Embryonic facial prominence (tissue), 1 donor: ENCODE measurements around the gene CLECL1.

ENCODE experiments used
- DNase-seq: peaks from one replicate; pipeline ENCODE4 v3.0.0-alpha.2; 2016; ENCODE audit errors: extremely low spot score

The CLECL1 gene

DNA sequence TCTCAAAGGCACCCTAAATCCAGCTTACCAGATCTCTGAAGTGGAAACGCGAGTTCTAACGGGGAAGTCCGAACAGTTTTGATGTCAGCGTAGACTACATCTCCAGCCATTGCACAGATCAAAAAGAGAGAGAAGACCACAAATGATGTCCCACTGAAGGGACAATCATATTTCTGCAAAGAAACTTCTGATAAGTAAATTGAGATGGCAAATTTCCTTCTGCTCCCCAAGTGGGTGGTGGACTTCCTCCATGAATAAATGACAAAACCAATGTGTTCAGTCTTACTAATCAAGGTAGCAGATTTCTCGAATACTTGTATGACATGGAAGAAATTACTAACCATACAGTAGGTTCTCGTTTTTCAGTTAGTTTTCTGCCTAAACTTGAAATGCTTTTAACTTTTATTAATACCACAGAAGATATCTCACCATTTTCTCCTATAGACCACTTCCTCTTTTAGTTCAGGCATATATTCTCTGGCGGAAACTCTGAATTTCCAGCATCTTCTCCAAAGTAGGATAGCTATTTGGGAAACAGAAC lies at the start of gene CLECL1:
TSS of gene CLECL1 (minus strand) at position 177 of the 541 bp plus-strand sequence.
- DNase-seq: no peak

DNA sequence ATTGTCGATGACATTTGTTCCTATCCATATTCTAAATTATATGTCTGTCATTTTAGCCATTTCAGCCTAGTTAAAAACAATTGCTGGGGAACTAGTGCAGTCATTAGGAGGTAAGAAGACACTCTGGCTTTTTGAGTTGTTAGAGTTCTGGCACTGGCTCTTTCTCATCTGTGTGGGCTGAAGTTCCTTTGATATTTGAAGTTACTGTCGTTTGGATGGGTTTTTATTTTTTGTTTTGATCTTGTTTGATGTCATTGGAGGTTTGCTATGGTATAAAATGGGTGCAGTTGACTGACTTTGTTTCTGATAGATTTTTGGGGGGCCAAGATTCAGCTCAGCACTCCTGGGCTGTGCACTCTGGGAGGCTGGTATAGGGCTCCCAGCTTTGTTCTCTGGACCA lies 48.5 kb upstream of the CLECL1 start:
- DNase-seq: no peak

DNA sequence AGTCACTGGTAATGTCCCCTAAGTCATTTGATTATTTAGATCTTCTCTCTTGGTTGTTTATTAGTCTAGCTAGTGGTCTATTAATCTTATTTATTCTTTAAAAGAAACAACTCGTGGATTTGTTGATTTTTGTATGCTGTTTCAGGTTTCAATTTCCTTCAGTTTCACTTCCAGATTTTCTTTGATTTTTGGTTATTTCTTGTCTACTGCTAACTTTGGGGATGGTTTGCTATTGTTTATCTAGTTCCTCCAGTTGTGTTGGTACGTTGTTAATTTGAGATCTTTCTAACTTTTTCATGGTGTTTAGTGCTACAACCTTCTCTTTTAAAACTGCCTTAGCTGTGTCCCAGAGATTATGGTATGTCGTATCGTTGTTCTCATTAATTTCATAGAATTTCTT lies 46.3 kb upstream of the CLECL1 start:
- no peak for DNase-seq

DNA sequence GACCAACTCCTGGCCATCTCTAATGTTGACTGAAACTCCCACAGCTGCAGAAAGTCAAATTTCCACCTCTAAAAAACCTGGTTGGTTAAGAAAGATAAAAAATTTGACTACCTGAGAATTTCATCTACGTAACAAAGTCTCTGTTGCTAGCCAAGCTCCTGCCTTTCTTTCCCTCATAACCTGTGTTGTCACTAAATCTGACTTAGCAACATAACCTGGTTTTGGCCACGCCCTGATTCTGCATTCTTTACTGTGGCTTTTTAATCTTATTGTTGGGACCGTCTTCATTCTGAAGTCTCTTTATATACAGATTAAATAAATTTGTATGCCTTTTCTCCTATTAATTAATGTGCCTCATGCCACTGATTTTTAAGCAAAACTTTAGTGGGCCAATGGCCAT lies 43.9 kb upstream of the CLECL1 start:
- DNase-seq: no peak

DNA sequence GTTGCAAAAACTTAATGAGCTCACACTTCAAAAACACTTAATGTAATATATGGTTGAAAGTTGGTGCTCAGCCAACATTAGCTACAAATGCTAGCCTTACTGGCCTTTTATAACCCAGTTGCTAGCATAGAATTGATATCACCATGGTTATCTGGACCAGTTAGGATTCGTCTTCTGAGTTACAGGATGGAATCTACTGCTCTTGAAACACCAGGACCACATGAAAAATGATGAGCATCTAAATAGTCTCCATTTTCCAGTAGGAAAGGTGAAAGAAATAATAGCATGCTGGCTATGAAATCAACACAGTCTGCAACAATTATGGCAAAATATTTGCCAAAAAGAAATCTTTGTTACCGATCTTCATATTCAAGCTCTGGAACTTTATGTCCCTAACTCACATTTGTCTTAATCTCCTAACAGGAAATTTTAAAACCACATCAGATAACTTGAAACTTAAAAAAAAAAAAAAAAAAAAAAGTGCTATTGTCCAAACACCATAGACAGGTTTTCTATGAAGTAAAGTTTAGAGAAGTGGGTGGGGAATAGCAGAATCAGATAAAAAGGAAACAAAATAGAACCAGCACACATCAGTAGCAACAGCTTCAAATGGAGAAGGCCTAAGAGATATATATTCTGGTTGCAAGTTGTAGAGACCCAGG lies 40.5 kb upstream of the CLECL1 start:
- DNase-seq: no peak

DNA sequence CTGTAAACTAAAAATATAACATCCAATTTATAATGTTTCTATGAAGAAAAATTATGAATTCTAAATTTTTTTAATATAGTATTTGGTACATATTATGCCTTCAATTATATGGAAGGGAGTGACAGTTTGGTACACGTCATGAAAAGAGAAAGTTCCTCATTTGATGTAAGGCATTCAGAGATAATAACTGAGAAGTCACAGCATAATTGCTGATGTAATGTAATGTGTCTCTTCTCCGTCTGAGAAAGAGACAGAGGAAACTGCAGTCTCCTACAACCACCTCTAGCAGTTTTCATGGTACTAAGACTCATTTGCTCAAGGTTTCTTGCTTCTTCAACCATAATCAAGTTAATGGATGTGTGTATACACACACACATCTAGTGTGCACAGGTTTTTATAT lies 30.1 kb upstream of the CLECL1 start:
- DNase-seq: no peak

DNA sequence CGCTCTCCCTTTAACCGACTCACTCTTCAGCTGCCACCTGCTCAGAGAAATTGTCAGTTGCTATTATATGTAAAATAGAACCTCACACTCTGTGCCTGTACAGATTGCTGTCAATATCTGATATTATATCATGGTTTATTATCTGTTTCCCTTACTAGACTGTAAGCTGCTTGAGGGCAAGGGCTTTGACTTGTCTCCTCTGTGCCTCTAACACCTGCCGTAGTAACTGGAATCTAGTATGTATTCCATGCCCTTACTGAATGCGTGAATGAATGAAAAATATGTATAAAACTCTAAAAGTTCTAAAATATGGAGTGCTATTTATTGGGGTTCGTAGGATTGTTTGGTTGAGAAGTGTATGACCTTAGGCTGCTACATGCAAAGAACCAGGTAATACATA lies 29.5 kb upstream of the CLECL1 start:
- DNase-seq: no peak

DNA sequence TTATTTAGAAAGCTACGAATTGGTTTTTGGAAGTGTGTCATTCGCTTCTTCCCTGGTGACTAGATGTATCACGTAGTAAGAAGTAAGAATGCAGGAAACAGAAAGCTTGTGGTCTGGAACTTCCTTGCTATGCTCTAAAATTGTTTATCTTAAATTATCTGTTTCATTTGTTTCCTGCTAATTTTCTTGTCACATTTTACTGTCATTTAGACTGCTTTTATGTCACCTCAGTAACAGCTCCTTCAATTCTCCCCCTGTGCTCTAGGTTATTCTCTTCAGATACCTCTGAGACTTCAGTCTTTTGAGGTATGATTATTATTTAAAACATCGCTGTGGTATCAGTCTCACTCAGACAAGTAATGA lies 28.5 kb upstream of the CLECL1 start:
- no peak for DNase-seq

DNA sequence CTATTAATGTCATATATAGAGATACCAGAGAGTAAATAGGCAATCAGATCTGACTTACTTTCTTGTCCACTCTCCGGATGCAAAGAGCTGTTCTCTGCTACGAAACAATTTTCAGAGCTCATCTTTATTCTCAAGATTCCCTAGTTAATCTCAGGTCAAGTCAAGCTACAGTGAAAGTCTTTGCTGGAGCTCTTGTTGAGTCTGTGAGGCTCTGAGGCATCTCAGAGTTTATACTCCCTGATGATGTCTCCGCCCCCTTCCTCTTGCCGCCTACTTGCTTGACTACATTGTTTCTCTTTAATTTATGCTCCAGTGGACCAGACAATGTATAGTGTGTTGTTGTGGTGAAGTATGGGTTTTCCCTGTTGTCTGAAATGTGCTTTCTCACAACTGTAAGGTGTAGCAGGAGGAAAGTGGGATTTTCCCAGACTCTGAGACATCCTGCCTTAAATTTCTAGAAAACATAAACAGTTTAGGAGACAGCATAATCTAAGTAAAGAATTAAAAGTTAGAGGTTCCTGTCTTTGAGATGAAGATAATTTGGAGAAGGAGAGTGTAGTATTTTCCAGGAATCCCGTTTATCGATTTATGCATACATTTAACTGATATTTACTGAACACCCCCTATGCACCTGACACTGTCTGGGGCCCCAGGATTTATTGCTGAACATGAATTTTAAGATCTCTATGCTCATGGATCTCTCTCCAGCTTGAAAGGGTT lies 28.0 kb upstream of the CLECL1 start, which contains the start of gene CD69:
TSS of gene CD69 (minus strand) at position 203 of the 720 bp plus-strand sequence. CDS start at position 122, 81 bp downstream.
- DNase-seq: no peak

DNA sequence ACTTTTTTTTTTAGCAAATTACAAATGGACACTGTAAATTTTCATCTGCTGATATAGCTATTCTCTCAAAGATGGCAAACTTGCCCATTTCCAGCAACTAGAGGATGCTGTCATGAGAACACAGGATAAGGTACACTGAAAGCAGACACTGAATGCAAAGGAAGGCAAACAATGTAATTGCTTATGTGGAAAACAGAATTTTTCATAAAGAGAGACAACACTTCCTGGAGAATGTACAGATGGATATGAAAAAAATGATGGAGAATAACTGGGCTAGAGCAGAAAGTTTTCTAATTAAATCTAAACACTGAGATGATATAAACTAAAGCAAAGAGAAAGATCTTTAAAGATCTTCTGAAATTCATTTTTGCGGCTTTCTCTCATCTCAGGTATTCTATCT lies 27.2 kb upstream of the CLECL1 start:
- DNase-seq: no peak

DNA sequence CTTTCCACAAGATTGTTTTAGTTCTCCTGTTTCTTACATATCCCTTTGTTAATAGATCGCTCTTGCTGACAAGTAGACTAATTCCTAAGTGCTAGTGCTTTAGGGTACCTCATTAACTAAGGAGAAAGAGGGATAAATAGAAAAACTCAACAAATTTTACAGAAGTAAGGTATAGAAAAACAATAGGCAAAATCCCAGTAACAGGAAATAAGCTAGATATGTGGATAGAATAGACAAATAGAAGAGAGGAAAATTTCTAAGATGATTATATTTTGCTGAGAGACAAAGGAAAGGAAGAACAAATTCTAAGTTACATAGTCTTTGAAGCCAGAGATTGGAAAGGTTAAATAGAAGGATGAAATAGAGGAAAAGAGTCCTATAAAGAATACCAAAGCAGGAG lies 26.8 kb upstream of the CLECL1 start:
- DNase-seq: no peak

DNA sequence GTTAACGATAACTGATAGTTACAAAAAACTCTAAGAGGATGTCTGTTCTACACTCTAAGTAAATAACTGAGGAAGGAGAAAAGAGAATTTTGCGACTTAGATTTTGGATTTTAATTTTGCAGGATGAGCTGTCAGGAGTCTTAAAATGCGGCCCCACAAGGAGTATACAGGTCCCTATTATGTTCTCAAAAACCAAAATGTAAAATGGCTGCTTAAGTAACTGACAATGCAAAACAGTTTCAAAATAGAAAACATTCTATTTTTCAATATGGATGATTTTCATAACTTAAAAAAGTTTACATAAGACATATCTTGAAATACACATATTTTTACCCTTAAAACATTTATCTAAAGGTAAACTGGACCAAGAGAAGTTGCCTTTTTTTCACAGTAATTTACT lies 25.2 kb upstream of the CLECL1 start:
- DNase-seq: no peak

DNA sequence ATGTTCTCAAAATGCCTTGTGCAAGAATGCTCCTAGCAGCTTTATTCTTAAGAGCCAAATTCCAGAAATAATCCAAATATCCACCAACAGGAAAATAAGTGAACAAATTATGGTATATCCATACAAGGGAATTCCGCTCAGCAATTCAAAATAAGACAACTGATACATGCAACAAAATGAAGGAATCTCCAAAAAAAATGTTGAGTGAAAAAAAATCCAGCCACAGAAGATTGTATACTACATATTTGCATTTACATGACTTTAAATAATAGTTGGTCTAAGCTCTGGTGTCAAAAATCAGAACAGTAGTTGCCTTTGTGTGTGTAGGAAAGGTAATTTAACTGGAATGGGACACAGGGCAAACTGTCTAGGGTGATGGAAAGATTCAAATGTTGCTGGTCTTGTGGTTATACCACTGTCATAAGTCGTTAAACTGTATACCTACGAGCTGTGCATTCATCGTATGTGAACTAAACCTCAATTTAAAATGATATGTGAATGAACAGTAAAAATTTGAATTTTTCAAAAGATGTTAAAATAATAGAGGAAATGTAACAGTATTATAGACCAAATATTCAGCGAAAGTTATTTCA lies 24.6 kb upstream of the CLECL1 start:
- DNase-seq: no peak

DNA sequence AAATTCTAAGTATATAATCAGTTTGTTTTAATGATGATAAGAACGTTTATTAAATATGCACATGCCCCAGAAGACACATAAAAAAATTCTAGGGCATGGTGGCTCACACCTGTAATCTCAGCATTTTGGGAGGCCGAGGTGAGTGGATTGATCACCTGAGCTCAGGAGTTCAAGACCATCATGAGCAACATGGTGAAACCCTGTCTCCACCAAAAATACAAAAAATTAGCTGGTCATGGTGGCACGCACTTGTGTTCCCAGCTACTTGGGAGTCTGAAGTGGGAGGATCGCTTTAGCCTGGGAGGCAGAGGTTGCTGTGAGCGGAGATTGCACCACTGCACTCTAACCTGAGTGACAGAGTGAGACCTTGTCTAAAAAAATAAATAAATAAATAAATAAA lies 23.8 kb upstream of the CLECL1 start:
- DNase-seq: no peak

DNA sequence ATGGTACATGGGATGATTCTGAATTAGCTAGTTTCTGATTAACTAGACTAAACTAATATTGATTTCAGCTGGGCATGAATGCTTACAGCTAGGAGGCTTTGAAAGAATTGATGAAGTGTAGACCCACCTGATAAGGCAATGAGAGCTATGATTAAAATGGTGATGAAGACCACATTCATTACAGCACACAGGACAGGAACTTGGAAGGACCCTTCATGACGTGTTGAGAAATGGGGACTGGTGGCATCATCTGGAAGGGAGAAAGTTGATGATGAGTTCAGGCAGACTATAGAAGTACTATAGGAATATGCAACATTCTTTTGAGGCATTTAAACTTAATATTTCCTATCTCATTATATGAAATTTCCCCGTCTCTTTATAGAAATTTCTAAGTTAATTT lies 23.3 kb upstream of the CLECL1 start:
- DNase-seq: no peak

DNA sequence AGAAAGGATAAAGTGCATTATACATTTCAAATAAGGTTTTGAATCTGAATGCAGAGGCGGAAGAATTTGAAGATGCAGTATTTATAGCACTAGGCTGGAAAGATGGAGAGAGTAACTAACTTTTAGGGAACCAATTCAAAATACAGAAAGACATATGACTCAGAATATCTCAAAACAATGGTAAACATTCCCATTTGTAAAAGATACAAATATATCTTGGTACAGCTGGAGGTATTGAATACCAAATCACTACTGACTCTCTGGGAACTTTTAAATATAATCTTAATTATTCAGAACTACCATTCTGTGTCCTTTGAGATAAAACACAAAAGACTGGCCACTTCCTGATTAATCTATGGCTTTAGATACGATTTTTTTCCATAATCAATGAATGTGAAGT lies 22.7 kb upstream of the CLECL1 start:
- DNase-seq: no peak

DNA sequence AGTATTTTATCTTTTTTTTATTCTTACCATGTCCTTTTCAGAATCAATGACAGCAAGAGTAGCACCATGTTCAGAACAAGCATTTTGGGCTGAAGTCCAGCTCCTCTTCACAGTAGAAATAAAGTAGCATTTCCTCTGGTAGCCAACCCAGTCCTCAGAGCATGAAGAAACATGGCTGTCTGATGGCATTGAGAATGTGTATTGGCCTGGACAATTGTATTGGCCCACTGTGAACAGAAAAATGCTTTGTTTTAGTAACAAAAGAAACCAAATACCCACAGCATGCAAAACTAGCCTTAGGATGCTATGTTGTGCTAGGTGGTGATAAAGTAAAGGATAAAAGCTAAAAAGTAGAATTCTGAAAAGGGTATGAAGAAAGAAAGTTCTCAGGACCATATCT lies 22.1 kb upstream of the CLECL1 start:
- DNase-seq: no peak

DNA sequence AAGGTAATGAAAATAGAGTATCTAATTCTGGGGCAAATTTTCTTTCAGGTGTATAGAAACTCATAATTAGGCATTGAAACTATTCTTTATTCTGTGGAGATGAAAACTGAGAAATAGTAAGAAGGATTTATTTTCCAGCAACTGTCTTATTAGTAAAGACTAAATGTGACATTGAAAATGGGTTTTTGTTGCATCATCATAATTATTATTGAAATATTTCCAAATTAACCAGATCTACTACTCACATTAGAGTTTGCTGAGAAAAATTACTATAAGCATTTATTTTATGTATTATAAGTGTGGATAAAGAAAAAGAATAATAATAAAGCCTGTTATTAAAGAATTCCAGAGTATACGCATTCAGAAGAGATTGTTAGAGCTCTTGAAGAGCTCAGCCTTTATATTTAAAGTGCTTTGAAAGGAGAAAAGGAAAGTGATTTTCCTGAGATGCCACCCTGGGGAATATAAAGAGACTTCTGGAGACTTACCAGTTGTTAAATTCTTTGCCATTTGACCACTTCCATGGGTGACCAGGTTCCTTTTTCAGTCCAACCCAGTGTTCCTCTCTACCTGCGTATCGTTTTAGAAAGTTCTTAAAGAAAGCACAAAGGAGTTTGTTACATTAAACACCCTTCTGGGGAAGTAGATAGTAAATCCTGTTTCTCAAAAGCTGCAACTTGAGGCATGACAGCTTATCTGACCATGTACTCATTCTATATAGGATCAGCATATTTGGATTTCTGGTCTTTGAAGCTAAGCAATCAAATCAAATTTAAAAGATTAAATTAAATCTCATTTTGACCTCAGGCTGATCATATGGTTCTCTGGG lies 21.4 kb upstream of the CLECL1 start:
- DNase-seq: no peak

DNA sequence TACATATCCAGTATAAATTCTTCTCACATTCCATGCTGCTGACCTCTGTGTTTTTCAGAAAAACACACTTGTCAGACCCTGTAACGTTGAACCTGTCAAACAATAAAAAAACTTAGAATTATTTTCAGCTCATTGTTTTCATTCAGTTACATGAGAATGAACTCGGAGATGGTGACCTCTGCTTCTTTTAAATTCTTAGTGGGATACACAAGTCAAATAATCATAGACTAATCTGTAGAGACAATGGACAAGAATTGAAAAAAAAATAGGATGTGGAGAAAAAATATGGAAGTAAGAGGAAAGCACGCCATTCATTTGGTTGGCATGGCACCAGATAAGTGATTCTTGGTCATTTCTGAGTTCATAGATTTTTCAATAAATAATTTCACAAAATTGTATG lies 20.6 kb upstream of the CLECL1 start:
- DNase-seq: no peak

DNA sequence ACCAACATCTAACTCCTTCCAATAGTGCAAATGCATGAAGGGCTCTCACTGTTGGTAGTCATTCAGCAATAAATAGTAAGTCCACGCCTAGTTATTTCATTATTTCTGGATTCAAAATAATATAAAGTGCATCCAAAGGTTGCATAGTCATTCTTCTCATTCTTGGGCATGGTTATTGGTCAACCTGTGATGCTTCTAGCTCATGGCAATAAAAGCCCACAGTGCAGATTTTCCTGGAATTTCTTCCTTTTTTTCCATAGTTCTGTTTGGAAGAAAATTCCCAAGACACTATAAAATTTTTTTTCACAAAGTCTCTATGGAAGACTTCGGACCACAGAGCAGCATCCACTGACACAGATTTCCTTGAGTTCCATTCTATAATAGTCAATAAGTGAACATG lies 20.2 kb upstream of the CLECL1 start:
- no peak for DNase-seq

DNA sequence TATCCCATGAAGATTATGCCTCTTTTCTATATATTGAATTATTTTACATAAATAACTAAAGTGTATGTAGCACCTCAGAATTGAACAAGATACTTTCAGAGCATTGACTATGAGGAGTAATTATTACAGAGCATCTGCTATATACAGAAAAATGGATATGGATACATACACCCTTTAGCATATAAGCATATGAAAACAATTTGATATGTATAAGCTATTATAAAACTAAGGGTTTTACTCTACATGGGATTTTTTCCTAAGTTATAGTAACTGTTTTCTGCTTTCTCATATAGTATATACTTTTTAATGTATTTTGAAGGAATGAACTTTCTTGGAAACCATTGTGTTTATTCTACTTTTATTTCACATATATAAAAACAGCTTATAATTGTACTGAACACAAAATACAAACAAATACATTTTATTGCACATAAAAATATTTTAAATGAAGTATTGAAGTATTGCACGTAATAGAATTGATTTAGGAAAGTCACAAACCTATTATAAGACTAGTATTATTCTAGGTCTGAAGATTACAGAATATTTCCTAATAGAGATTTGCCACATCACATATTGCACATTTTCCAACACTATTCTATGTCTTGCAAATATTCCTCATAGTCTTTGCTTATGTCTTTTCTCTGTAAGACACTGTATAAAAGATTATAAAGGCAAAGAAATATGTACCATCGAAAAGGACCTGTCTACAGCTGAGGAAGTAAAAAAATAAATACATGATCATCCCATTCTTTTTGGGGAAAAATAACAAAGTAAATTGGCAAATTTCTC lies 19.4 kb upstream of the CLECL1 start:
- DNase-seq: no peak
